Testis (tissue), 3 donors: ENCODE data around the gene ACYP2. TPM values are rescaled to one million over a fixed set of nuclear protein-coding genes. Genes with fewer than 3 reads are reported as not detected.

Experiments used
- DNase-seq: peaks from one replicate; pipeline ENCODE4 v3.0.0-alpha.2; 2019
- H3K27ac ChIP-seq, 2 donors: fragments of 200-600 bp; sonication (generic); one replicate each; pipeline ENCODE4 v1.5.1; 2019
- H3K27me3 ChIP-seq: fragments of 200-600 bp; sonication (generic); one replicate; pipeline ENCODE4 v1.5.1; 2019
- H3K36me3 ChIP-seq: fragments of 200-600 bp; sonication (generic); one replicate; pipeline ENCODE4 v1.5.1; 2017; ENCODE audit warnings: low read depth; ENCODE audit errors: missing control alignments
- H3K4me1 ChIP-seq: fragments of 200-600 bp; sonication (generic); one replicate; pipeline ENCODE4 v1.5.1; 2019
- H3K4me3 ChIP-seq, 2 donors: fragments of 200-600 bp; sonication (generic); one replicate each; pipeline ENCODE4 v1.5.1; 2017 to 2019
- H3K9me3 ChIP-seq: fragments of 200-600 bp; sonication (generic); one replicate; pipeline ENCODE4 v1.5.1; 2017
- CTCF ChIP-seq, 3 experiments: fragments of 450-650 bp in 2 of 3; fragments of 200-600 bp in 1 of 3; sonication (generic) in 1 of 3; IDR thresholded peaks; one replicate each; pipeline ENCODE4 v1.5.1; 2016 to 2019; ENCODE audit warnings: antibody characterized with exemption in 3 of 3, mild to moderate bottlenecking in 2 of 3, moderate library complexity in 1 of 3
- POLR2A ChIP-seq: fragments of 450-650 bp; IDR thresholded peaks from one replicate; pipeline ENCODE4 v1.6.1; 2017; ENCODE audit warnings: antibody characterized with exemption, mild to moderate bottlenecking, moderate library complexity
- WGBS, 2 donors: methylation state at CpG; one replicate each; pipeline ENCODE4 v1.1.5; 2018; 5-methylcytosine and 5-hydroxymethylcytosine counted together
- intact Hi-C: fragments of 100-400 bp; cut with DNase I; formaldehyde crosslinking; loops from one replicate; pipeline ENCODE4 v1.15.1; 2023; ENCODE audit warnings: low total_unique reads
- polyA plus RNA-seq: library from polyadenylated mRNA; stranded (reverse); fragments of 350-450 nt; fragmentation: Illumina TruSeq; extraction: RNeasy Lipid Tissue Mini Kit (QIAGEN cat#74804); gene quantifications from one replicate; pipeline ENCODE4 v1.2.3, GENCODE V29; 2014; ENCODE audit warnings: low read depth, low replicate concordance; ENCODE audit not compliant: insufficient read depth
- total RNA-seq, 2 donors: library from RNA; depleted of rRNA; stranded (reverse); fragments of >200 nt; gene quantifications; one replicate each; pipeline ENCODE4 v1.2.3, GENCODE V29; 2016

The ACYP2 gene
- total and polyA plus RNA-seq, 3 donors from 2014 or later = 23.2 to 36.2 (median 34.5) TPM

GRCh38 chr2:54228945-54229344, 113.5 kb downstream of the ACYP2 start:
- WGBS, 2 donors = 72 to 79% methylated on average over 2 of the region's 2 CpGs
- peak overlapping the region in 1 of 2 donors; percentile 21 for H3K27ac ChIP-seq
- TF ChIP-seq POLR2A = no peak
- no peak for TF ChIP-seq CTCF (IDR thresholded peaks at IDR 0.05)
- H3K27me3 ChIP-seq = no peaks in the 10 kb centered on the region
- peaks cover 15% of the 10 kb centered on the region for H3K4me1 ChIP-seq
- no peaks in the 10 kb centered on the region for H3K9me3 ChIP-seq
- no peak overlapping the region for H3K4me3 ChIP-seq
- intact Hi-C loops = no loop called here
- peak; percentile 29 for DNase-seq
- no peaks in the 10 kb centered on the region for H3K36me3 ChIP-seq

- Histone ChIP-seq H3K27me3 (no peaks in the 10 kb centered on the region), H3K36me3 (no peaks in the 10 kb centered on the region), H3K4me3 (no peak overlapping the region), H3K4me1 (peaks cover 1% of the 10 kb centered on the region), H3K27ac (no peak overlapping the region), H3K9me3 (no peaks in the 10 kb centered on the region)
- TF ChIP-seq POLR2A (no peak), CTCF (IDR thresholded peaks at IDR 0.05) (no peak)
- DNase-seq = no peak
- WGBS, 2 donors = 59 to 65% methylated on average over 4 of the region's 4 CpGs
- intact Hi-C loops = no loop called here
Measured at GRCh38 chr2:54233832-54234649, 118.6 kb downstream of the ACYP2 start.

- 98% methylated on average over 2 of the region's 2 CpGs for WGBS, 2 donors
- Histone ChIP-seq H3K9me3 (no peaks in the 10 kb centered on the region), H3K27me3 (no peaks in the 10 kb centered on the region), H3K27ac (no peak overlapping the region), H3K4me3 (no peak overlapping the region), H3K36me3 (no peaks in the 10 kb centered on the region), H3K4me1 (peaks cover 14% of the 10 kb centered on the region)
- TF ChIP-seq POLR2A = no peak
- TF ChIP-seq CTCF (IDR thresholded peaks at IDR 0.05) = no peak
- DNase-seq = no peak
- intact Hi-C loops = no loop called here
Measured at GRCh38 chr2:54237428-54237827, 122.0 kb downstream of the ACYP2 start.

- Histone ChIP-seq H3K4me3 (no peak overlapping the region), H3K27me3 (no peaks in the 10 kb centered on the region), H3K9me3 (no peaks in the 10 kb centered on the region), H3K36me3 (no peaks in the 10 kb centered on the region), H3K27ac (peak overlapping the region in 1 of 2 donors; percentile 62), H3K4me1 (peaks cover 14% of the 10 kb centered on the region)
- DNase-seq = no peak
- whole genome bisulfite sequencing, 2 donors = 76 to 78% methylated on average over 1 of the region's 1 CpG
- TF ChIP-seq CTCF (IDR thresholded peaks at IDR 0.05) (no peak), POLR2A (no peak)
- intact Hi-C loops = no loop called here
Measured at GRCh38 chr2:54239427-54239826, 124.0 kb downstream of the ACYP2 start.
